HG02943 (cell line): ENCODE results near the gene MYH3.
A peak's percentile ranks its signal among the peaks of the same experiment; 100 is the strongest.

Source experiments
- ATAC-seq: cut with Tn5 transposase; IDR thresholded peaks from one replicate; pipeline ENCODE4 v1.9.1; 2021; ENCODE audit warnings: mild to moderate bottlenecking, low read depth, moderate library complexity; ENCODE audit not compliant: unreplicated experiment

MYH3 gene

DNA sequence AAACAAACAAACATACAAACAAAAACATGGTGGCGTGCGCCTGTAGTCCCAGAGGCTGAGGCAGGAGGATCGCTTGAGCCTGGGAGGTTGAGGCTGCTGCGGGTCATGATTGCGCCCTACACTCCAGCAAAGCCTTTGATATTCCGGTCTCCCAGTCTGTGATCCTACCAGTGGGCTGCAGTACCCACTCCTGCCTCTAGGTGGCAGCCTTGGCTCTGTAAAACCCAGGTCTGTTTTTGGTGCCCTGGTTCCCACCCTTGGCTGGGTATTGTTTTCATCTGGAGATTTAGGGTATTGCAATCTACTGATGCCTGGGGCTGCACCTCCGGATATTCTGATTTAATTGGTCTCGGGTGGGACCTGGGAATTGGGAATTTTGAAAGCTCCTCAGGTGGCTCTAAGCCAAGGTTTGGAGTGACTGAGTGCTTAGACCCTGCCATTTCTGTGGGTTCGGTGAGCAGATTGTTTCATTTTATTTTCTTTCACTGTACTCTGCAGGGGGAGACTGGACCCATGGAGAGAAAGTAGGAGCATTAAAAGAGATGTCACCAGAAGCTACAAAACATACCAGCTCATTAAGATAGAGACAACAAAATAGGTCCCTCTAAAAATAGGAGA is 40.5 kb downstream of the MYH3 start:
- no peak for ATAC-seq

GRCh38 chr17:10614536-10615155 is 42.5 kb downstream of the MYH3 start:
- ATAC-seq = no peak

DNA sequence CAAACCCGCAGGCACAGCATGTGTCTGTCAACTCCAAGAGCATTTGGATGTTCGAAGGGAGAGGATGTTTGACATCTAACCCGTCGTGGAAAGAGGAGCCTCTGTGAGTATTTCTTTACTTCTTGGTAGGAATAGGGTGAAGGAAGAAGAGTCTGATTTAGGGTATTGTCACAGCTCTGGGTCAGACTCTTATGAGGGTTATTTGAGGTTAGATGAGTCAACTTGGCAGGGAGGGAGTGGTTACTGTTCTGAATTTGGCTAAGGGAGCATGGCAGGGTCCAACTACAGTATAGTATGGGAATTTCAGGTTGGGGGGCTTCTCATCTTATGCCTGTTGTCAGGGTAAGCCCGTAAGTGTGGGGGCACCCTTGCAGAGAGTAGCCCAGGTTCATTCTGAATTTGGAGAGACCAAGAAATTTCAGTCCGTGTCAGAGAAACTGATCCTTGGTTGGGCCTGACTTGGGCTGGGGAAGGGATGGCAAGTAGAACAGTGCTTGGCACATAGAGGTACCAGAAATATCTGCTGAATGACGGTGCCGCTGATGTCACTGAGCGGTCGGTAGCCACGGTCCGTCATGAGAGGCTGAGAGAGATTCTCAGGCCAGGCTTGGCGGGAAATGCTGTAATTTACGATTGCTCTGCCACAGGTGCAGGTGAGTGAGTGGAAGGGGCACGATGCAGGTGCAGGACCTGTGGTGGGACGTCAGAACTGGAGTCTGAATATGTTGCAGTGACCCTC is 43.2 kb downstream of the MYH3 start:
- no peak for ATAC-seq

DNA sequence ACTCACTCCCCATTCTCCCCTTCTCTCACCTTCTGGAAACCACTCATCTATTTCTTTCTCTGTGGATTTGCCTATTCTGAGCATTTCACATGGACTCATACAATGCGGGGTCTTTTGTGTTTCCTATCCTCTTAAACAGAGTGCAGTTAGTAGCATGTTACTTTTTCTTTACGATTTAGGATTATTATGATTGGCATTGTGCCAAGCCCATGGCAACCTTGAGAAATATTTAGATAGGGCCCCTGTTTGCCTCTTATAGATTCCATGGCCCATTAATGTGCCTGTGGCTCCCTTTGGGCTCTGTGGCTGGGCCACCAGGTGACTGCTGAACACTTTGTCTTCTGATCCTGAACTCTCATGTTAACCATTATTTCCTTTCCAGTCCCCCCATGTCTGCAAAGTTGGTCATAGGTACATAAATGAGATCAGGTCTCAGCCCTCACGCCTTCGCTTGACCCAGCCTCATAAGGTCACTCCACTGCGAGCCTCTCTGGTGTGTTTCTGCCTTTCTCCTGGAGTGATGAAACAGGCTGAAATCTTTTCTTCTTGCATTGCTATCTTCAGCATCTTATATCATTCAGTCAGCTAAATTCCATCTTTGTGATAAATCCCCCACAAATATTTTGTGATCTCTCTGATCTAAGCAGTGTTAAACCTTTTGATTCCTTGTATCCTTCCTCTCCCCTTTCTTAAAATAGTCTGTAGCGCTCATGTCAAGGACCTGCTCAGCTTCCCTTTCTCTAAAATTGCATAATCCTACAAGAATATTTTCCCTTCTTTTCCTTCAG is 44.0 kb downstream of the MYH3 start:
- no peak for ATAC-seq

- ATAC-seq = no peak
Observed at GRCh38 chr17:10610884-10611283, 46.2 kb downstream of the MYH3 start.

DNA sequence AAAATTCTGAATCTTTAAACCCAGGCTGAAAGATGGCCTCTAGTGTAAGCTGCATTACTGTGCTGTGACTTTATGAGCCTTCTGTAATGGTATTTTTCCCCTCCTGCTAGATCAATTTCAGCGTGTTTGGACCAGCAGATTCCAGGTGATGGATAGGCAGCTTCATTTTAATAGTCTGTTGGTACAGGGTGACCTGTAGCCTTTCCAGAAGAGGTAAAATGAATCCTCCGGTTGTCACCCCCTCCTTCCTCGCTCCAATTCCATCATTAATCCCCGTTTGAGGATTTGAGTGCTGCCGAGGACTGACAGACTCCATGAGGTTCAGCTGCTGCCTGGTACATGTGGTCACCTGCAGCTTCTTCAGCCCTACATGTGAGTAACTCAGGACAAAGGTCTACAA is 48.9 kb downstream of the MYH3 start:
- ATAC-seq = no peak

DNA sequence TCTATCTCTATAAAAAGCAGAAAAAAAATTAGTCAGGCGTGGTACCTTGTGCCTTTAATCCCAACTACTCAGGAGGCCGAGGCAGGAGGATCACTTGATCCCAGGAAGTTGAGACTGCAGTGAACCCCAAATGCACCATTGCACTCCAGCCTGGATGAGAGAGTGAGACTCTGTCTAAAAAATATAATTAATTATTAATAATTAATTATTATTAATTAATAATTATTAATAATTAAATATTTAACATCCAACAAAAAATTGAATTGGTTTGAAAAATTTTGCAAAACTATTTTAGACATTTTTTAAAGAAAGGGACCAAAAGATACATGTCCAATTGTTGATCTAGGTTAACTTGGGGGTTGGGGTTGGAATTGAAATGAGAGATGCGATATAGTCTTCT is 51.0 kb downstream of the MYH3 start:
- ATAC-seq = no peak

GRCh38 chr17:10605221-10605783 is 51.8 kb downstream of the MYH3 start:
- ATAC-seq = no peak

- ATAC-seq = no peak
Observed at GRCh38 chr17:10604521-10604920, 52.6 kb downstream of the MYH3 start.

DNA sequence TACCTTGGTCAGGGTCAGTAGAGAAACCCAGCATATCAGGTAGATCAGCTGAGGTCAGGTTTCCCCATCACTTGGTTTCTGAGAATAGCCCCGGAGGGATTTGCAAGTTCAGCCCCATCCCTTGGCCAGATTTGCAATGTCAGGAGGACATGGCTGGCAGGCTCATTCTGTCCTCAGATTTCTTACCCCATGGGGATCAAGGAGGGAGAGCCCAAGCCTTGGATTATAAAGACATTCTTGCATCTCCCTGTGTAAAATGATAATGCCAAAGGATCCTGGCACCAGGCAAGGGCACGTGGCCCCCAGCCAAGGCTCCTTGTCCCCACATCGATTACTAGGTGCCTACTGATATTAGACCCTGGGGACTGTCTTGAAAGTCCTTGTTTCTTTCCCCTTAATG is 53.2 kb downstream of the MYH3 start:
- ATAC-seq = no peak

DNA sequence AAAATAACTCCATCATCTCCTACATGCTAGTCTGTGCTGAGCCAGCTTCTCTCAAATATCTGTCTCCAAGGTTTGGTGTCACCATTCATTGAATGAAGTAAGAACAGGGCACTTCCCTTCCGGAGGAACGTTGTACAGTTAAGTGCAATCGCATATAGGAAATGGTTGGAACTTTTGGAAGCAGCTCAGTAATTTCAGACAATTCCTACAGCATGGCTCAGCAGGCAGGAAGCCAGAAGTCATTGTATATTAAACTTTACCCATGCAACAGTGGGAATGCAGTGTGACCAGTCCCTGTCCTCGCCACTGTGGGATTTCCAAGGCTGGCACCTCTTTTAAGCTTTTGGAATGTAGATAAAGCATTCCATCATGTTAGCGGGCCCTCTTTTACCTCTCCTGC is 56.5 kb downstream of the MYH3 start:
- ATAC-seq = no peak

- ATAC-seq = no peak
Observed at GRCh38 chr17:10598621-10599020, 58.5 kb downstream of the MYH3 start.

- no peak for ATAC-seq
Observed at GRCh38 chr17:10589553-10590145, 67.5 kb downstream of the MYH3 start.

- no peak for ATAC-seq
Observed at GRCh38 chr17:10585529-10585928, 71.6 kb downstream of the MYH3 start.

- no peak for ATAC-seq
Observed at GRCh38 chr17:10583834-10584233, 73.3 kb downstream of the MYH3 start.

- peak; percentile 89 for ATAC-seq
Observed at GRCh38 chr17:10579270-10579669, 77.8 kb downstream of the MYH3 start.
